A673 (cell line): Measurements from ENCODE around the gene BCAT1. TPM values are rescaled to one million over a fixed set of nuclear protein-coding genes. Genes with fewer than 3 reads are reported as not detected.
"Not testable (repeated sequence)": the region's sequence is repeated elsewhere in the genome, so short reads cannot be mapped to it uniquely, and the experiment has no call there.

Experiments used
- BruUV-seq: library from RNA; stranded (reverse); fragments of 400-500 nt; replicated peaks from 2 replicates; lab custom pipeline; 2021; lab: Mats Ljungman, UMichigan
- CTCF ChIA-PET: fragments of 300-600 bp; sonication (Branson Sonifier 250); formaldehyde crosslinking; loops from one replicate; lab custom pipeline; 2022; ENCODE audit warnings: antibody characterized with exemption; lab: Charles Lee
- POLR2A ChIA-PET: fragments of 300-600 bp; sonication (Branson Sonifier 250); formaldehyde crosslinking; loops from one replicate; lab custom pipeline; 2022; ENCODE audit warnings: antibody characterized with exemption; ENCODE audit not compliant: low non-redundant PET; lab: Charles Lee
- DNase-seq: peaks from one replicate; pipeline ENCODE4 v3.0.0-alpha.2; 2015; ENCODE audit warnings: low spot score
- H3K27ac ChIP-seq: fragments of 200-600 bp; sonication (generic); 2 replicates; pipeline ENCODE4 v1.5.1; 2016; ENCODE audit warnings: mixed run types, low read depth, mild to moderate bottlenecking, mixed read lengths, antibody characterized with exemption, low read length; ENCODE audit not compliant: poor library complexity, severe bottlenecking
- H3K27me3 ChIP-seq: fragments of 200-600 bp; sonication (generic); replicated peaks from 2 replicates; pipeline ENCODE4 v1.6.1; 2017; ENCODE audit warnings: mixed run types, low read depth, mild to moderate bottlenecking, mixed read lengths, antibody characterized with exemption, low read length; ENCODE audit not compliant: insufficient read depth, poor library complexity
- H3K36me3 ChIP-seq: fragments of 200-600 bp; sonication (generic); 2 replicates; pipeline ENCODE4 v1.6.1; 2016; ENCODE audit warnings: mixed run types, mild to moderate bottlenecking, mixed read lengths, antibody characterized with exemption, low read length; ENCODE audit not compliant: insufficient read depth, poor library complexity, severe bottlenecking
- H3K4me1 ChIP-seq: fragments of 200-600 bp; sonication (generic); 2 replicates; pipeline ENCODE4 v1.6.1; 2017; ENCODE audit warnings: mixed run types, mild to moderate bottlenecking, mixed read lengths, antibody characterized with exemption, low read length; ENCODE audit not compliant: insufficient read depth, poor library complexity, severe bottlenecking
- H3K4me3 ChIP-seq: fragments of 200-600 bp; sonication (generic); 2 replicates; pipeline ENCODE4 v1.5.1; 2016; ENCODE audit warnings: low read depth, mixed run types, mild to moderate bottlenecking, mixed read lengths, low read length; ENCODE audit not compliant: poor library complexity, severe bottlenecking
- H3K9me3 ChIP-seq: fragments of 200-600 bp; sonication (generic); 2 replicates; pipeline ENCODE4 v1.6.1; 2016; ENCODE audit warnings: mixed run types, low read depth, mild to moderate bottlenecking, mixed read lengths, antibody characterized with exemption, low read length; ENCODE audit not compliant: poor library complexity, severe bottlenecking
- EZH2 ChIP-seq: fragments of 200-600 bp; sonication (generic); IDR thresholded peaks from 2 replicates; pipeline ENCODE4 v1.6.1; 2017; ENCODE audit warnings: borderline replicate concordance, low read depth, mild to moderate bottlenecking, mixed read lengths, antibody characterized with exemption, low read length; ENCODE audit not compliant: poor library complexity, severe bottlenecking
- intact Hi-C: fragments of 100-400 bp; cut with micrococcal nuclease; formaldehyde crosslinking; loops from one replicate; pipeline ENCODE4 v1.10.0; 2022; ENCODE audit not compliant: unreplicated experiment
- total RNA-seq: library from RNA; stranded (reverse); gene quantifications from 2 replicates; pipeline ENCODE4 v1.2.3, GENCODE V29; 2021
- TF ChIP-seq, protein P1 (sequence below): fragments of 300-800, 200-600 bp; sonication (generic); conservative IDR thresholded peaks from 2 replicates; pipeline ENCODE4 v1.5.1; 2017; ENCODE audit warnings: low read depth, mild to moderate bottlenecking, antibody characterized with exemption, low read length, moderate library complexity, mixed read lengths

BCAT1 gene
- total RNA-seq, 1 experiment from 2014 or later: 195 TPM

GRCh38 chr12:24943947-24944600 lies 4.8 kb downstream of the BCAT1 start:
- ChIA-PET CTCF (no interaction called here), POLR2A (no interaction called here)
- H3K36me3 ChIP-seq: peaks cover 6% of the 10 kb centered on the region
- TF ChIP-seq EZH2: no peak
- TF ChIP-seq, protein P1, sequence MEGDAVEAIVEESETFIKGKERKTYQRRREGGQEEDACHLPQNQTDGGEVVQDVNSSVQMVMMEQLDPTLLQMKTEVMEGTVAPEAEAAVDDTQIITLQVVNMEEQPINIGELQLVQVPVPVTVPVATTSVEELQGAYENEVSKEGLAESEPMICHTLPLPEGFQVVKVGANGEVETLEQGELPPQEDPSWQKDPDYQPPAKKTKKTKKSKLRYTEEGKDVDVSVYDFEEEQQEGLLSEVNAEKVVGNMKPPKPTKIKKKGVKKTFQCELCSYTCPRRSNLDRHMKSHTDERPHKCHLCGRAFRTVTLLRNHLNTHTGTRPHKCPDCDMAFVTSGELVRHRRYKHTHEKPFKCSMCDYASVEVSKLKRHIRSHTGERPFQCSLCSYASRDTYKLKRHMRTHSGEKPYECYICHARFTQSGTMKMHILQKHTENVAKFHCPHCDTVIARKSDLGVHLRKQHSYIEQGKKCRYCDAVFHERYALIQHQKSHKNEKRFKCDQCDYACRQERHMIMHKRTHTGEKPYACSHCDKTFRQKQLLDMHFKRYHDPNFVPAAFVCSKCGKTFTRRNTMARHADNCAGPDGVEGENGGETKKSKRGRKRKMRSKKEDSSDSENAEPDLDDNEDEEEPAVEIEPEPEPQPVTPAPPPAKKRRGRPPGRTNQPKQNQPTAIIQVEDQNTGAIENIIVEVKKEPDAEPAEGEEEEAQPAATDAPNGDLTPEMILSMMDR: no peak
- no peaks in the 10 kb centered on the region for H3K9me3 ChIP-seq
- H3K4me3 ChIP-seq: no peak overlapping the region
- H3K27ac ChIP-seq: no peak overlapping the region
- no TSS peak for BruUV-seq
- no peak for DNase-seq
- H3K27me3 ChIP-seq: no peaks in the 10 kb centered on the region
- peaks cover 36% of the 10 kb centered on the region for H3K4me1 ChIP-seq
- intact Hi-C loops: no loop called here

- POLR2A ChIA-PET: no interaction called here
- intact Hi-C loops: no loop called here
- no peak for DNase-seq
- Histone ChIP-seq H3K9me3 (no peaks in the 10 kb centered on the region), H3K4me1 (peaks cover 18% of the 10 kb centered on the region), H3K36me3 (peaks cover 8% of the 10 kb centered on the region), H3K27ac (no peak overlapping the region), H3K27me3 (no peaks in the 10 kb centered on the region), H3K4me3 (no peak overlapping the region)
- CTCF ChIA-PET: no interaction called here
- BruUV-seq: no TSS peak
- TF ChIP-seq, protein P1: no peak
- no peak for TF ChIP-seq EZH2
These were observed 8.7 kb downstream of the BCAT1 start for GRCh38 chr12:24940157-24940556.

- DNase-seq, intact Hi-C loops, H3K27ac ChIP-seq, CTCF ChIA-PET, H3K9me3 ChIP-seq, BruUV-seq, H3K4me3 ChIP-seq, POLR2A ChIA-PET, H3K27me3 ChIP-seq, H3K36me3 ChIP-seq: not testable (repeated sequence)
- peaks cover 12% of the 10 kb centered on the region for H3K4me1 ChIP-seq
These were observed 9.3 kb downstream of the BCAT1 start for GRCh38 chr12:24939551-24939950.

GRCh38 chr12:24938341-24938740 lies 10.6 kb downstream of the BCAT1 start:
- ChIA-PET POLR2A (no interaction called here), CTCF (no interaction called here)
- no peak overlapping the region for H3K4me3 ChIP-seq
- no peaks in the 10 kb centered on the region for H3K27me3 ChIP-seq
- no peaks in the 10 kb centered on the region for H3K9me3 ChIP-seq
- DNase-seq: no peak
- no TSS peak for BruUV-seq
- intact Hi-C loops: no loop called here
- H3K36me3 ChIP-seq: peaks cover 3% of the 10 kb centered on the region
- TF ChIP-seq, protein P1: no peak
- no peak for TF ChIP-seq EZH2
- H3K4me1 ChIP-seq: peaks cover 4% of the 10 kb centered on the region
- H3K27ac ChIP-seq: no peak overlapping the region
